Measurements from ENCODE around the gene SNHG17.
"Not testable (repeated sequence)": the region's sequence is repeated elsewhere in the genome, so short reads cannot be mapped to it uniquely, and the experiment has no call there.

SNHG17 gene

GRCh38 chr20:38407321-38407720, 27.8 kb downstream of the SNHG17 start:
- Mint-ChIP-seq H3K36me3 (ENCODE audit: low read depth) (peaks cover 39% of the 10 kb centered on the region), H3K27ac (no peak overlapping the region), H3K4me3 (no peak overlapping the region), H3K9me3 (peaks cover 13% of the 10 kb centered on the region), H3K4me1 (no peaks in the 10 kb centered on the region), H3K27me3 (ENCODE audit: low read depth) (no peaks in the 10 kb centered on the region)
- no peak for TF ChIP-seq CTCF (IDR thresholded peaks at IDR 0.05; ENCODE audit: unreplicated experiment in 3 of 3)

GRCh38 chr20:38406476-38406875, 28.7 kb downstream of the SNHG17 start:
- TF ChIP-seq CTCF (IDR thresholded peaks at IDR 0.05; ENCODE audit: unreplicated experiment in 3 of 3): no peak
- Mint-ChIP-seq H3K4me1 (no peaks in the 10 kb centered on the region), H3K9me3 (peaks cover 13% of the 10 kb centered on the region), H3K27me3 (ENCODE audit: low read depth) (no peaks in the 10 kb centered on the region), H3K4me3 (no peak overlapping the region), H3K36me3 (ENCODE audit: low read depth) (peaks cover 34% of the 10 kb centered on the region), H3K27ac (no peak overlapping the region)

GRCh38 chr20:38405132-38405531, 30.0 kb downstream of the SNHG17 start:
- Mint-ChIP-seq H3K36me3 (ENCODE audit: low read depth) (peaks cover 28% of the 10 kb centered on the region), H3K27ac (no peak overlapping the region), H3K27me3 (ENCODE audit: low read depth) (no peaks in the 10 kb centered on the region), H3K9me3 (peaks cover 13% of the 10 kb centered on the region), H3K4me3 (no peak overlapping the region), H3K4me1 (no peaks in the 10 kb centered on the region)
- TF ChIP-seq CTCF (IDR thresholded peaks at IDR 0.05; ENCODE audit: unreplicated experiment in 3 of 3): no peak

GRCh38 chr20:38404016-38404415, 31.1 kb downstream of the SNHG17 start:
- Mint-ChIP-seq H3K27ac (no peak overlapping the region), H3K4me3 (no peak overlapping the region), H3K27me3 (ENCODE audit: low read depth) (no peaks in the 10 kb centered on the region), H3K36me3 (ENCODE audit: low read depth) (peaks cover 28% of the 10 kb centered on the region), H3K4me1 (no peaks in the 10 kb centered on the region), H3K9me3 (peaks cover 13% of the 10 kb centered on the region)
- TF ChIP-seq CTCF (IDR thresholded peaks at IDR 0.05; ENCODE audit: unreplicated experiment in 3 of 3): no peak

- Mint-ChIP-seq H3K4me3 (no peak overlapping the region), H3K27ac (no peak overlapping the region), H3K9me3 (peaks cover 13% of the 10 kb centered on the region), H3K27me3 (ENCODE audit: low read depth) (no peaks in the 10 kb centered on the region), H3K36me3 (ENCODE audit: low read depth) (peaks cover 19% of the 10 kb centered on the region), H3K4me1 (no peaks in the 10 kb centered on the region)
- no peak for TF ChIP-seq CTCF (IDR thresholded peaks at IDR 0.05; ENCODE audit: unreplicated experiment in 3 of 3)
Measured at GRCh38 chr20:38402816-38403215, 32.3 kb downstream of the SNHG17 start.

- Mint-ChIP-seq H3K4me1 (no peaks in the 10 kb centered on the region), H3K27ac (no peak overlapping the region), H3K9me3 (peaks cover 13% of the 10 kb centered on the region), H3K36me3 (ENCODE audit: low read depth) (peaks cover 16% of the 10 kb centered on the region), H3K4me3 (no peak overlapping the region), H3K27me3 (ENCODE audit: low read depth) (no peaks in the 10 kb centered on the region)
- no peak for TF ChIP-seq CTCF (IDR thresholded peaks at IDR 0.05; ENCODE audit: unreplicated experiment in 3 of 3)
Measured at GRCh38 chr20:38402089-38402488, 33.0 kb downstream of the SNHG17 start.

GRCh38 chr20:38395751-38396395, 39.3 kb downstream of the SNHG17 start:
- not testable (repeated sequence) for H3K27ac Mint-ChIP-seq; H3K9me3 Mint-ChIP-seq; H3K4me1 Mint-ChIP-seq; H3K27me3 Mint-ChIP-seq (ENCODE audit: low read depth); H3K36me3 Mint-ChIP-seq (ENCODE audit: low read depth); H3K4me3 Mint-ChIP-seq

Measured in nephron (organoid).